Measurements from ENCODE around the gene TNFRSF4.

The TNFRSF4 gene

DNA sequence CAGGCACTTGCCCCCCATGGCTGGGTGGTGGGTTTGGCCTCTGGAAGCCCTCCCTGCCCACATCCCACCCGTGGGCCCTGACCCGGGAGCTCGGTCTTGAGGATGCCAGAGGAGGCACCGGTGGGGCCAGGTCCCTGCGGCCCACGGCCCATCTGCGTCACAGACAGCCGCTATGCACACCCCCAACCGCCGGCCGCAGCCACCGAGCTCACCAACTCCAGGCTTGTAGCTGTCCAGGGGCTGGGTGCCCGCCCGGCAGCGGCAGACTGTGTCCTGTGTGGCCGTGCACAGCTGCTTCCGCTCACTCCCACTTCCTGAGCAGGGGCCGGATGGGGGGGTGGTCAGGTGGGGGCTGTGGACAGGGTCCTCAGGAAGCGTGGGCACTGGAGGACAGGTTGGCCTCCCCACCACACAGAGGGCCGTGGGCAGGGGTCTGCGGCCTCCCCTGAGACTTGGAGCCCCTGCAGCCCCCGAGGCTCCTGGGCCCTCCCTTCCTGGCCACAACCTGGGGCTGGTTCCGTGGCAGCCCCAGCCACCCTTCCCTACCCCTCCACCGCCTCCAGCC, 1.1 kb downstream of the TNFRSF4 start:
- H3K9me3 ChIP-seq (ENCODE audit: low read length): no peaks in the 10 kb centered on the region
- no peak for TF ChIP-seq EZH2 (IDR thresholded peaks at IDR 0.05; ENCODE audit: borderline replicate concordance, low read length)
- TF ChIP-seq CTCF (IDR thresholded peaks at IDR 0.05; ENCODE audit: low read length): no peak
- H3K36me3 ChIP-seq (ENCODE audit: insufficient read depth, low read length): peaks cover 21% of the 10 kb centered on the region
- no peak overlapping the region for H2AFZ ChIP-seq (ENCODE audit: low read length)
- H3K9ac ChIP-seq (ENCODE audit: low read length): no peak overlapping the region
- no peak overlapping the region for H3K4me2 ChIP-seq (ENCODE audit: low read length)
- H3K4me1 ChIP-seq (ENCODE audit: insufficient read depth, low read length, severe bottlenecking): peaks cover 9% of the 10 kb centered on the region
- no peaks in the 10 kb centered on the region for H4K20me1 ChIP-seq (ENCODE audit: insufficient read depth, low read length)
- no peaks in the 10 kb centered on the region for H3K9me2 ChIP-seq (ENCODE audit: low read depth, low read length)
- no peak overlapping the region for H3K4me3 ChIP-seq (ENCODE audit: low read depth, low read length, poor library complexity, severe bottlenecking)
- H3F3A ChIP-seq (ENCODE audit: insufficient read depth, low read length): no peaks in the 10 kb centered on the region
- H3K27me3 ChIP-seq (ENCODE audit: insufficient read depth, low read length): 0 out of 2 replicates have a peak, but pooled peaks cover 8% of the 10 kb centered on the region
- H3K79me2 ChIP-seq (ENCODE audit: insufficient read depth, low read length): no peaks in the 10 kb centered on the region
- H3K27ac ChIP-seq (ENCODE audit: low read depth, low read length, poor library complexity, severe bottlenecking): no peak overlapping the region

DNA sequence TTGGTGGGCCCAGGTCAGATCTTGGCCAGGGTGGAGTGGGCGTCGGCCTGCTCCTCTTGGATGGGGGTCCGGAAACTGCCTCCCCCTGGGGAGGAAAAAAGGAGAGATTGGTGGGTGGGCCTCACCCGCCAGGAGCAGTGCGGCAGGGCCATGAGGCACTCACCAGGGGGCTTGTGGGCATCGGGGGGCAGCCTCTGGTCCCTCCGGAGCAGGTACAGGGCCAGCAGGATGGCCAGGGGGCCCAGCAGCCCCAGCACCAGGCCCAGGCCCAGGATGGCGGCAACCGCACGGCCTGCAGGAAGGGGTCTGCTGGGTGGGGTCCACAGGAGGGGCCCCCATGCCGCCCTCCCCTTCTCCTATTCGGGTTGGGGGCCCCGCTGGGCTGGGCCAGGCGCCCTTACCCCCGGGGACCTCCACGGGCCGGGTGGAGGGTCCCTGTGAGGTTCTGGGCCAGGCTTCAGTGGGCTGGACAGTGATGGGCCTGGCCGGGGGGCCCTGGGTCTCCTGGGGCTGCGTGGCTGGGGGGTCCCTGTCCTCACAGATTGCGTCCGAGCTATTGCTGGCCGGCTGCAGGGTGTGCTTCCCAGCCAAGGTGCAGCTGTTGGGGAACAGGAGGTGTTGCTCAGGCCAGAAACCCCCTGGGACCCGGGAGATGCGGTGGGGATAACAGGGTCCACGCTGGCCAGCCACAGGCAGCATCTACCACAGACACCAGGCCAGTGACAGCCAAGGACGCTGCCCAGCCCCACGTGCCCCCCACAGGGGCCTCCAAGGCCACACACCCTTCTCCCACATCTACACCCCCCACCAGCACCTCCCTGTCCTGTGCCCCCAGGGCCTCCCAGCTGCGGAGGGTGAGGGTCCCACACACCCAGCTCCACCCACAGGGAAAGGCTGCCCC, 2.2 kb downstream of the TNFRSF4 start:
- no peaks in the 10 kb centered on the region for H3K9me3 ChIP-seq (ENCODE audit: low read length)
- H3K27ac ChIP-seq (ENCODE audit: low read depth, low read length, poor library complexity, severe bottlenecking): no peak overlapping the region
- no peaks in the 10 kb centered on the region for H3K79me2 ChIP-seq (ENCODE audit: insufficient read depth, low read length)
- peaks cover 8% of the 10 kb centered on the region; the same call in 1 of the 2 replicates for H3K27me3 ChIP-seq (ENCODE audit: insufficient read depth, low read length)
- H3K4me2 ChIP-seq (ENCODE audit: low read length): no peak overlapping the region
- no peak overlapping the region for H3K4me3 ChIP-seq (ENCODE audit: low read depth, low read length, poor library complexity, severe bottlenecking)
- H3K4me1 ChIP-seq (ENCODE audit: insufficient read depth, low read length, severe bottlenecking): peaks cover 5% of the 10 kb centered on the region
- no peak for TF ChIP-seq CTCF (IDR thresholded peaks at IDR 0.05; ENCODE audit: low read length)
- TF ChIP-seq EZH2 (IDR thresholded peaks at IDR 0.05; ENCODE audit: borderline replicate concordance, low read length): no peak
- peaks cover 11% of the 10 kb centered on the region for H3K36me3 ChIP-seq (ENCODE audit: insufficient read depth, low read length)
- H2AFZ ChIP-seq (ENCODE audit: low read length): no peak overlapping the region
- no peaks in the 10 kb centered on the region for H3K9me2 ChIP-seq (ENCODE audit: low read depth, low read length)
- H4K20me1 ChIP-seq (ENCODE audit: insufficient read depth, low read length): no peaks in the 10 kb centered on the region
- no peaks in the 10 kb centered on the region for H3F3A ChIP-seq (ENCODE audit: insufficient read depth, low read length)
- H3K9ac ChIP-seq (ENCODE audit: low read length): no peak overlapping the region

- H3K27me3 ChIP-seq (ENCODE audit: insufficient read depth, low read length): peaks cover 8% of the 10 kb centered on the region; the same call in 1 of the 2 replicates
- no peak for TF ChIP-seq CTCF (IDR thresholded peaks at IDR 0.05; ENCODE audit: low read length)
- no peak for TF ChIP-seq EZH2 (IDR thresholded peaks at IDR 0.05; ENCODE audit: borderline replicate concordance, low read length)
- H3K79me2 ChIP-seq (ENCODE audit: insufficient read depth, low read length): no peaks in the 10 kb centered on the region
- H3K9ac ChIP-seq (ENCODE audit: low read length): no peak overlapping the region
- H3K4me2 ChIP-seq (ENCODE audit: low read length): no peak overlapping the region
- no peak overlapping the region for H3K4me3 ChIP-seq (ENCODE audit: low read depth, low read length, poor library complexity, severe bottlenecking)
- H3K27ac ChIP-seq (ENCODE audit: low read depth, low read length, poor library complexity, severe bottlenecking): no peak overlapping the region
- no peaks in the 10 kb centered on the region for H3K9me2 ChIP-seq (ENCODE audit: low read depth, low read length)
- no peaks in the 10 kb centered on the region for H3K9me3 ChIP-seq (ENCODE audit: low read length)
- no peak overlapping the region for H2AFZ ChIP-seq (ENCODE audit: low read length)
- peaks cover 3% of the 10 kb centered on the region; the same call in 1 of the 2 replicates for H3K36me3 ChIP-seq (ENCODE audit: insufficient read depth, low read length)
- no peaks in the 10 kb centered on the region for H3K4me1 ChIP-seq (ENCODE audit: insufficient read depth, low read length, severe bottlenecking)
- no peaks in the 10 kb centered on the region for H4K20me1 ChIP-seq (ENCODE audit: insufficient read depth, low read length)
- H3F3A ChIP-seq (ENCODE audit: insufficient read depth, low read length): no peaks in the 10 kb centered on the region
Observed at GRCh38 chr1:1210726-1211540, 3.0 kb downstream of the TNFRSF4 start.

Measured in OCI-LY1 (cell line).